HCT116 (cell line): ENCODE data around the gene ESRRG.

Experiments used
- EZH2 ChIP-seq: fragments of 200-600 bp; sonication (generic); IDR thresholded peaks from 2 replicates; pipeline ENCODE4 v1.6.1; 2017; ENCODE audit warnings: antibody characterized with exemption, mixed run types
- EZH2phosphoT487 ChIP-seq: fragments of 200-600 bp; IDR thresholded peaks from 2 replicates; pipeline ENCODE4 v1.6.1; 2018; ENCODE audit warnings: antibody characterized with exemption, borderline replicate concordance
- POLR2A ChIP-seq: IDR thresholded peaks from 2 replicates; pipeline ENCODE4 v1.7.0; 2011; ENCODE audit warnings: borderline replicate concordance; ENCODE audit not compliant: insufficient read depth, insufficient read length; ENCODE audit errors: extremely low read depth
- POLR2AphosphoS5 ChIP-seq: IDR thresholded peaks from 2 replicates; pipeline ENCODE4 v1.6.1; 2011; ENCODE audit warnings: mild to moderate bottlenecking, low read depth, low read length, moderate library complexity
- SRF ChIP-seq: IDR thresholded peaks from 2 replicates; pipeline ENCODE4 v1.6.1; 2012; ENCODE audit warnings: low read depth
- TCF7L2 ChIP-seq: IDR thresholded peaks from 2 replicates; pipeline ENCODE4 v1.7.0; 2011; ENCODE audit warnings: borderline replicate concordance, inconsistent platforms; ENCODE audit not compliant: insufficient read depth, insufficient read length; ENCODE audit errors: extremely low read depth
- YY1 ChIP-seq: IDR thresholded peaks from 2 replicates; pipeline ENCODE4 v1.6.1; 2011; ENCODE audit warnings: low read length, low read depth, moderate library complexity, mild to moderate bottlenecking; ENCODE audit not compliant: insufficient replicate concordance; ENCODE audit errors: extremely low read depth
- ZFX ChIP-seq: fragments of 450-650 bp; IDR thresholded peaks from 2 replicates; pipeline ENCODE4 v1.6.1; 2017
- ZNF274 ChIP-seq: fragments of 200-500 bp; sonication (Bioruptor generic); IDR thresholded peaks from 2 replicates; pipeline ENCODE4 v1.6.1; 2014; ENCODE audit warnings: mild to moderate bottlenecking, low read depth, low read length, inconsistent platforms
- TF ChIP-seq, protein P1 (sequence below), 3 experiments: fragments of 200-600 bp in 1 of 3; sonication (generic) in 1 of 3; IDR thresholded peaks in 2 of 3; conservative IDR thresholded peaks in 1 of 3; 2 replicates each; pipeline ENCODE4 v1.5.1; 2012 to 2017; ENCODE audit warnings: low read depth in 2 of 3, low read length in 2 of 3, antibody characterized with exemption in 1 of 3, borderline replicate concordance in 1 of 3, control low read depth in 1 of 3, mild to moderate bottlenecking in 1 of 3, mixed read lengths in 1 of 3, mixed run types in 1 of 3, moderate library complexity in 1 of 3; ENCODE audit not compliant: insufficient read depth in 1 of 3
- TF ChIP-seq, protein P2 (sequence below): IDR thresholded peaks from 2 replicates; pipeline ENCODE4 v1.6.1; 2012
- TF ChIP-seq, protein P3 (sequence below): IDR thresholded peaks from 2 replicates; pipeline ENCODE4 v1.6.1; 2012; ENCODE audit warnings: low read depth

DNA sequence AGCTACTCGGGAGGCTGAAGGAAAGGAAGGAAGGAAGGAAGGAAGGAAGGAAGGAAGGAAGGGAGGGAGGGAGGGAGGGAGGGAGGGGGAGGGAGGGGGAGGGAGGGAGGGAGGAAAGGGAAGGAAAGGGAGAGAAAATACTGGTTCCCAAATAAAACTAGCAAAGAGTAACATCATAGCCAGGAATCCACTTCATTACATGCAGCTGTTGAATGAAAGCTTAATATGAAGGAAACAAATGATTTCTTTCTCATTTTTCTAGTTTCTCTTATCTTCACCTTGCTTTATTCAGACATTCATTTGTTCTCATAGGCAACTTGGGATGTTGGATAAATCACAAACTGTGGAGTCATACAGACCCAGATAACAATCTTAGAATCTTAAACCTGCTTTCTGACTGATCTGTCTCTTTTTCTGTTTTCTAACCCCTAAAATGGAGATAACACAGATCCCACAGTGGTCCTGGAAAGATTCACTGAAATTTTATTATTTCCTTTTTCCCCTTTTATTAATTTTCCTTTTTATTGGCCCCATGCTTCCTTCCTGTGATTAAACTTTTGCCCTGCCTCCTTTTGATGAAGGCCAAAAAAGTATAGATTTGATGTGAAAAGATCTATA, 247.5 kb downstream of the ESRRG start:
- TF ChIP-seq EZH2, result no peak
- TF ChIP-seq, protein P1, sequence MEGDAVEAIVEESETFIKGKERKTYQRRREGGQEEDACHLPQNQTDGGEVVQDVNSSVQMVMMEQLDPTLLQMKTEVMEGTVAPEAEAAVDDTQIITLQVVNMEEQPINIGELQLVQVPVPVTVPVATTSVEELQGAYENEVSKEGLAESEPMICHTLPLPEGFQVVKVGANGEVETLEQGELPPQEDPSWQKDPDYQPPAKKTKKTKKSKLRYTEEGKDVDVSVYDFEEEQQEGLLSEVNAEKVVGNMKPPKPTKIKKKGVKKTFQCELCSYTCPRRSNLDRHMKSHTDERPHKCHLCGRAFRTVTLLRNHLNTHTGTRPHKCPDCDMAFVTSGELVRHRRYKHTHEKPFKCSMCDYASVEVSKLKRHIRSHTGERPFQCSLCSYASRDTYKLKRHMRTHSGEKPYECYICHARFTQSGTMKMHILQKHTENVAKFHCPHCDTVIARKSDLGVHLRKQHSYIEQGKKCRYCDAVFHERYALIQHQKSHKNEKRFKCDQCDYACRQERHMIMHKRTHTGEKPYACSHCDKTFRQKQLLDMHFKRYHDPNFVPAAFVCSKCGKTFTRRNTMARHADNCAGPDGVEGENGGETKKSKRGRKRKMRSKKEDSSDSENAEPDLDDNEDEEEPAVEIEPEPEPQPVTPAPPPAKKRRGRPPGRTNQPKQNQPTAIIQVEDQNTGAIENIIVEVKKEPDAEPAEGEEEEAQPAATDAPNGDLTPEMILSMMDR (IDR thresholded peaks at IDR 0.05 in 2 of 3, conservative IDR thresholded peaks at IDR 0.05 in 1 of 3; ENCODE audit: borderline replicate concordance in 1 of 3, insufficient read depth in 1 of 3, low read depth in 2 of 3, low read length in 2 of 3), result no peak
- TF ChIP-seq ZFX, result no peak
- no peak for TF ChIP-seq POLR2AphosphoS5
- no peak for TF ChIP-seq SRF
- TF ChIP-seq EZH2phosphoT487, result no peak
- TF ChIP-seq POLR2A, result no peak
- TF ChIP-seq, protein P2, sequence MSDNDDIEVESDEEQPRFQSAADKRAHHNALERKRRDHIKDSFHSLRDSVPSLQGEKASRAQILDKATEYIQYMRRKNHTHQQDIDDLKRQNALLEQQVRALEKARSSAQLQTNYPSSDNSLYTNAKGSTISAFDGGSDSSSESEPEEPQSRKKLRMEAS, result no peak
- TF ChIP-seq, protein P3, sequence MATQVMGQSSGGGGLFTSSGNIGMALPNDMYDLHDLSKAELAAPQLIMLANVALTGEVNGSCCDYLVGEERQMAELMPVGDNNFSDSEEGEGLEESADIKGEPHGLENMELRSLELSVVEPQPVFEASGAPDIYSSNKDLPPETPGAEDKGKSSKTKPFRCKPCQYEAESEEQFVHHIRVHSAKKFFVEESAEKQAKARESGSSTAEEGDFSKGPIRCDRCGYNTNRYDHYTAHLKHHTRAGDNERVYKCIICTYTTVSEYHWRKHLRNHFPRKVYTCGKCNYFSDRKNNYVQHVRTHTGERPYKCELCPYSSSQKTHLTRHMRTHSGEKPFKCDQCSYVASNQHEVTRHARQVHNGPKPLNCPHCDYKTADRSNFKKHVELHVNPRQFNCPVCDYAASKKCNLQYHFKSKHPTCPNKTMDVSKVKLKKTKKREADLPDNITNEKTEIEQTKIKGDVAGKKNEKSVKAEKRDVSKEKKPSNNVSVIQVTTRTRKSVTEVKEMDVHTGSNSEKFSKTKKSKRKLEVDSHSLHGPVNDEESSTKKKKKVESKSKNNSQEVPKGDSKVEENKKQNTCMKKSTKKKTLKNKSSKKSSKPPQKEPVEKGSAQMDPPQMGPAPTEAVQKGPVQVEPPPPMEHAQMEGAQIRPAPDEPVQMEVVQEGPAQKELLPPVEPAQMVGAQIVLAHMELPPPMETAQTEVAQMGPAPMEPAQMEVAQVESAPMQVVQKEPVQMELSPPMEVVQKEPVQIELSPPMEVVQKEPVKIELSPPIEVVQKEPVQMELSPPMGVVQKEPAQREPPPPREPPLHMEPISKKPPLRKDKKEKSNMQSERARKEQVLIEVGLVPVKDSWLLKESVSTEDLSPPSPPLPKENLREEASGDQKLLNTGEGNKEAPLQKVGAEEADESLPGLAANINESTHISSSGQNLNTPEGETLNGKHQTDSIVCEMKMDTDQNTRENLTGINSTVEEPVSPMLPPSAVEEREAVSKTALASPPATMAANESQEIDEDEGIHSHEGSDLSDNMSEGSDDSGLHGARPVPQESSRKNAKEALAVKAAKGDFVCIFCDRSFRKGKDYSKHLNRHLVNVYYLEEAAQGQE, result no peak
- TF ChIP-seq TCF7L2, result no peak
- no peak for TF ChIP-seq ZNF274
- no peak for TF ChIP-seq YY1
